Measurements from ENCODE around the gene MYBPH. TPM values are rescaled to one million over a fixed set of nuclear protein-coding genes. Genes with fewer than 3 reads are reported as not detected.

Gene MYBPH
- total and polyA plus RNA-seq, 10 of the 15 experiments (the other 5 are each of a cell fraction or from before 2014, with no cell fraction given), result 0.06 to 0.10 TPM; not detected in 8

GRCh38 chr1:203181586-203182386 is 6.2 kb upstream of the MYBPH start:
- ChIA-PET SMC1A (ENCODE audit: uncharacterized antibody, unreplicated experiment) (interaction anchor here (1.0 to 3.4 kb wide), 2 partner anchors 9 to 34 kb away, joined by 3 to 10 read pairs; no protein-coding TSS in a partner anchor), RAD21 (ENCODE audit: unreplicated experiment) (interaction anchor here (1.0 to 2.8 kb wide), 2 partner anchors 9 to 34 kb away, joined by 3 to 7 read pairs; no protein-coding TSS in a partner anchor), POLR2A (interaction anchor here (1.6 kb wide), 1 partner anchor 9 kb away, joined by 4 read pairs; no protein-coding TSS in a partner anchor), CTCF (interaction anchor here (0.9 to 3.6 kb wide), 4 partner anchors 9 to 34 kb away, joined by 3 to 25 read pairs (median 4); no protein-coding TSS in a partner anchor)
- TF ChIP-seq TAF1 (IDR thresholded peaks at IDR 0.05; ENCODE audit: borderline replicate concordance, low read depth, low read length) (no peak), EED (IDR thresholded peaks at IDR 0.05; ENCODE audit: low read depth) (no peak), HDAC2 (IDR thresholded peaks at IDR 0.05) (no peak)
- H3K27me3 ChIP-seq (replicated peaks in 1 of 2; ENCODE audit: control insufficient read depth in 2 of 2, insufficient read depth in 2 of 2, low read length in 1 of 2), result no peaks in the 10 kb centered on the region; a peak in 1 of 4 replicates
- no peak overlapping the region for H3K4me3 ChIP-seq
- intact Hi-C loops (cut with micrococcal nuclease; ENCODE audit: unreplicated experiment), result no loop called here
- no peaks in the 10 kb centered on the region for H3K36me3 ChIP-seq (ENCODE audit: control insufficient read depth in 2 of 2, insufficient read depth in 2 of 2, low read length in 1 of 2)
- in situ Hi-C loops (cut with MboI), result no loop called here
- 17% methylated on average over 9 of the region's 10 CpGs for WGBS (ENCODE audit: insufficient coverage, insufficient replicate concordance, low lambda C conversion rate, missing lambda C conversion rate)
- no peaks in the 10 kb centered on the region for H4K20me1 ChIP-seq (ENCODE audit: control insufficient read depth, insufficient read depth)
- H3K79me2 ChIP-seq (ENCODE audit: control insufficient read depth, insufficient read depth, low read length), result no peaks in the 10 kb centered on the region
- DNase-seq (ENCODE audit: low read depth, low spot score), result no peak
- no TSS peak for BruUV-seq (replicated peaks)
- H3K4me1 ChIP-seq (ENCODE audit: control insufficient read depth, insufficient read depth, low read length), result 0 out of 2 replicates have a peak, but pooled peaks cover 2% of the 10 kb centered on the region
- ATAC-seq, result no peak
- H3K9me3 ChIP-seq (replicated peaks; ENCODE audit: control insufficient read depth, insufficient read depth, low read length), result no peaks in the 10 kb centered on the region
- H3K4me2 ChIP-seq (ENCODE audit: control insufficient read depth, insufficient read depth), result no peak overlapping the region
- H3K9ac ChIP-seq (ENCODE audit: control insufficient read depth, insufficient read depth, low read length), result no peak overlapping the region
- FAIRE-seq, result no peak
- H3K27ac ChIP-seq (ENCODE audit: control insufficient read depth, insufficient read depth), result no peak overlapping the region
- no peak overlapping the region for H2AFZ ChIP-seq (ENCODE audit: control insufficient read depth, low read depth, low read length)

- in situ Hi-C loops (cut with MboI), result no loop called here
- intact Hi-C loops (cut with micrococcal nuclease; ENCODE audit: unreplicated experiment), result no loop called here
- POLR2A ChIA-PET, result no interaction called here
- TF ChIP-seq CBX3 (IDR thresholded peaks at IDR 0.05; ENCODE audit: borderline replicate concordance, low read depth) (no peak), ZNF24 (IDR thresholded peaks at IDR 0.05) (no peak), EGR1 (IDR thresholded peaks at IDR 0.05; ENCODE audit: borderline replicate concordance in 1 of 2, low read depth in 2 of 2, low read length in 2 of 2) (no peak), SREBF1 (IDR thresholded peaks at IDR 0.05; ENCODE audit: low read length) (no peak), ZBED1 (IDR thresholded peaks at IDR 0.05; ENCODE audit: borderline replicate concordance) (no peak), SMAD1 (IDR thresholded peaks at IDR 0.05; ENCODE audit: low read depth, partially characterized antibody) (no peak), HDAC6 (IDR thresholded peaks at IDR 0.05; ENCODE audit: unreplicated experiment) (no peak), TCF12 (IDR thresholded peaks at IDR 0.05; ENCODE audit: low read depth, low read length) (no peak), TCF7 (IDR thresholded peaks at IDR 0.05; ENCODE audit: borderline replicate concordance) (no peak), BCLAF1 (IDR thresholded peaks at IDR 0.05) (no peak)
Measured at GRCh38 chr1:203180611-203181330, 5.1 kb upstream of the MYBPH start.

More at GRCh38 chr1:203180611-203181330, 5.1 kb upstream of the MYBPH start:
- H3K27me3 ChIP-seq (replicated peaks in 1 of 2; ENCODE audit: control insufficient read depth in 2 of 2, insufficient read depth in 2 of 2, low read length in 1 of 2), result no peaks in the 10 kb centered on the region; a peak in 2 of 4 replicates
- BruUV-seq (replicated peaks), result no TSS peak
- ChIA-PET CTCF (interaction anchor here (3.6 kb wide), 1 partner anchor 8 kb away, joined by 25 read pairs; no protein-coding TSS in a partner anchor), RAD21 (ENCODE audit: unreplicated experiment) (interaction anchor here (0.6 kb wide), 1 partner anchor 123 kb away, joined by 3 read pairs; no protein-coding TSS in a partner anchor), SMC1A (ENCODE audit: uncharacterized antibody, unreplicated experiment) (interaction anchor here (1.1 kb wide), 1 partner anchor 34 kb away, joined by 3 read pairs; no protein-coding TSS in a partner anchor)
- H3K27ac ChIP-seq (ENCODE audit: control insufficient read depth, insufficient read depth), result no peak overlapping the region
- H3K36me3 ChIP-seq (ENCODE audit: control insufficient read depth in 2 of 2, insufficient read depth in 2 of 2, low read length in 1 of 2), result no peaks in the 10 kb centered on the region
- no peak overlapping the region for H2AFZ ChIP-seq (ENCODE audit: control insufficient read depth, low read depth, low read length)
- 11% methylated on average over 11 of the region's 11 CpGs for WGBS (ENCODE audit: insufficient coverage, insufficient replicate concordance, low lambda C conversion rate, missing lambda C conversion rate)
- no peak overlapping the region for H3K9ac ChIP-seq (ENCODE audit: control insufficient read depth, insufficient read depth, low read length)
- 0 out of 2 replicates have a peak, but pooled peaks cover 2% of the 10 kb centered on the region for H3K4me1 ChIP-seq (ENCODE audit: control insufficient read depth, insufficient read depth, low read length)
- no peaks in the 10 kb centered on the region for H4K20me1 ChIP-seq (ENCODE audit: control insufficient read depth, insufficient read depth)
- no peaks in the 10 kb centered on the region for H3K9me3 ChIP-seq (replicated peaks; ENCODE audit: control insufficient read depth, insufficient read depth, low read length)
- H3K4me3 ChIP-seq, result no peak overlapping the region
- no peaks in the 10 kb centered on the region for H3K79me2 ChIP-seq (ENCODE audit: control insufficient read depth, insufficient read depth, low read length)
- no peak for DNase-seq (ENCODE audit: low read depth, low spot score)
- H3K4me2 ChIP-seq (ENCODE audit: control insufficient read depth, insufficient read depth), result 0 out of 2 replicates have a peak overlapping the region, but pooled peaks have one; percentile 3
- no peak for FAIRE-seq
- ATAC-seq, result peak; percentile 51
